Fibroblast of peridontal ligament (primary cell): ENCODE results near the gene MARCHF11.

Source experiments
- DNase-seq: peaks from one replicate; pipeline ENCODE4 v3.0.0-alpha.2; 2010; ENCODE audit errors: extremely low read depth

The MARCHF11 gene

DNA sequence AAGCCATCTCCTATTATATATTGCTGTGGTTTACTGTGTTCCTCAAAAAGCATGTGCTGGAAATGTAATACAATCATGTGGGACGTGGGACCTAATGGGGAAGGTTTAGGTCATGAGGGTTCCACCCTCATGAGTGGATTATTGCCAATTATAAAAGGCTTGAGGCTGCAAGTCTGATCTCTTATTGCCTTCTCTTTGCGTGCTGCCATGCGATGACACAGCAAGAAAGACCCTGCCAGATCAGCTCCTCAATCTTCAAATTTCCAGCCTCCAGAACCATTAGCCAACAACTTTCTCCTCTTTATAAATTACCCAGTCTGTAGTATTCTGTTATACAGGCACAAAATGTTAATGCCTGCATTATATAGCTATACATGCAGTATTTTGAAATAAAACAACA lies 45.4 kb downstream of the MARCHF11 start:
- no peak for DNase-seq

DNA sequence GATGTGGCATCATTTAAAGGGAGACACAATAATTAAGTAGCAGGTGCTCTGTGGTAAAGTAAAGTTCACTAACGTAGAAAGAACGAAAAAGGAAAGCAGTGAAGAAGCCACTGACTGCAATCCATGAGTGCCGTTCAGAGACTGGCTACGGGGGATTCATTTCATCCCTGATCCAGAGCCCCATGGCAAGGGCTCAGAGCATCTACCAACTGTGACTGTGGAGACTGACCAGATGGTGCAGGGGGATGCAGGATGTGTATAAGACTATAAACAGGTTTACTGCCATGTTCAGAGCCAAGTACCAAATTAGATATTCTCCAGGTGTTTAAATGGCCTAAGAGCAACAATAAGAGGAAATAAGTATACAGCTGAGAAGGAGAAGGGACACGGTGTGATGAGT lies 47.7 kb downstream of the MARCHF11 start:
- DNase-seq, result no peak

DNA sequence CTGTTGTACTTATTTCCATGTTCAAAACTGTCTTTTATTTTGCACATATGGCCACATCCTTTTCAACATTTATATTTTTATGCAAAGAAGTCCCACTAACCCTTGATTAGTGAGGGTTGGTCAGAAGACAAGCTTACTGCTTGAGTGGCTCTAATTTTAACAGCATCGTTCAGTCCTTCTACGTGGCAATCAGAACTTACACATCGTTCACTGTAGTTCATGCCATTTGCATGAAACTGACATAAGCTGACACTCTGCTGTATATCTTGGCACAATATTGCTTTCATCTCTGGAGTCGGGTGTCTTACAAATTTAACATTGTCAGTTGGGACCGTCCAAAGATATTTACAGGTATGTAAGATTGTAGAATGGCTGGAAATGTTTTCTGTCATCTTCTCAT lies 50.6 kb downstream of the MARCHF11 start:
- no peak for DNase-seq

DNA sequence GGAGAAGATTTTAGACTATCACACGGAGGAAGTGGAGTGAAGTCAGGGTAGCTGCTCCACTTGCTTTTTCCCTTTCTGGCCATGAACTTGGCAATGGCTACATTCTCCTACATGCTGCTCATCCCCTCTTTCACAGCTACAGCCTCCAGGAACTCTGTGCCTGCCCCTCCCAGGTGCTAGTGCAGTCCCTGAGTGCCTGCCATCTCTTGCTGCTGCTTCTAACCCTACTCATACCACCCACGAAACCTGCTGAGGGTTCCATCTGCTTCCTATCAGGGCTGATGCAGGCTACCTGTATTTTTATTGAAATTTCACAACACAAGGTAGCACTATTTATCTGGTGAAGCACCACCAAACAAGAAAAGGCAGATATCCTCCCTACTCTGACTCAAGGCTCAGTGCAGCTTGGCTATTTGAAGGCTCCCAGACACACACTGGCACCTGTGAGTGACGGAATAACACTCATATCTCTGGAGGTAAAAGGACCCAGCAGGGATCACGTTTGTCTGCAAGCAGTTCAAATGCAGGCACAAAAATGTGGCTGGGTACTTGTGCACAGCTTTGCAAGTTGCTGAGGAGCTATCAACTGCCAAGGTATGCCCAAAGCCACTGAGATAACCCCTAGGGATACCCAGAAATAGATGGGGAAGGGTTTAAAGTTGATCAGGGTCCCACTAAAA lies 51.6 kb downstream of the MARCHF11 start:
- no peak for DNase-seq

GRCh38 chr5:16120579-16120978 lies 59.0 kb downstream of the MARCHF11 start:
- no peak for DNase-seq

DNA sequence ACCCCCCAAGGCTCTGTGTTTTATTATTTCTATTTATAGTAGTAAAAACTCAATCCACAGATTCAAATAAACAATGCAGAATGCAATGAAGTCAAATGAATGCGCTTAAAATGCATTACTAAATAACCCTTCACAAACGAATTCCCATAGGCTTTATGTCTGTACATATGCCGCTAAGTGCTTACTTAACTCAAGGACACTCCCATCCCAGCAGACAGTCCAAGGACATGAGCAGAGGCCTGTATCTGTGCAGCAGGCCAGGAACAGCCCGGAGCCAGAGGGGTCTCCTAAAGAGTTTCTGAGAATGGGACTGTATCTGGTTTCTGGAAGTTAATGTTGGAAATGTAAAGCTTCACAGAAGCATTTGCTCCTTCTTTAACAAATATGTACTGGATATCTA lies 59.8 kb downstream of the MARCHF11 start:
- DNase-seq, result no peak

- no peak for DNase-seq
These were observed 64.5 kb downstream of the MARCHF11 start for GRCh38 chr5:16115140-16115539.

- no peak for DNase-seq
These were observed 71.2 kb downstream of the MARCHF11 start for GRCh38 chr5:16108418-16108817.

- DNase-seq, result no peak
These were observed 74.6 kb downstream of the MARCHF11 start for GRCh38 chr5:16104961-16105360.

- DNase-seq, result no peak
These were observed 84.0 kb downstream of the MARCHF11 start for GRCh38 chr5:16095612-16096011.

GRCh38 chr5:16090270-16090669 lies 89.3 kb downstream of the MARCHF11 start:
- no peak for DNase-seq

DNA sequence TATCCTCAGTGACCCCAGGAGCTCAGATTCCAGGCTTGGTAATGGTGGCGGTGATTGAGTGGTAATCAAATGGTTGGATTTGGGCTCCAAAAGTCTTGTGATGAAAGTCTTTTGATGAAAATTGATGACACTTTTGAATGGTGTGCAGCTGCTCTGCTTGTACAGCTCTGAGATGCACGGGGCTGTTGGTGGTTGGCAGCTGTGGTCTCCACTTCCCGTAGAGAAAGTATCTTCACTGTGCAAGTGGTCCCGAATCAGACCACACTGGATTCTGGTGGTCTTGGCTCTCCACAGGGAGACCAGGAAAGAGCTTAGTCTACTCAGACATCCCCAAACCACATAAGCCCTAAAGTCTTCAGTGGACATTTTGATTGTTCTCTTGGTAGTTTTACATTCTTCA lies 96.6 kb downstream of the MARCHF11 start:
- no peak for DNase-seq

GRCh38 chr5:16082053-16082452 lies 97.5 kb downstream of the MARCHF11 start:
- no peak for DNase-seq

- no peak for DNase-seq
These were observed 98.1 kb downstream of the MARCHF11 start for GRCh38 chr5:16081376-16081955.

- no peak for DNase-seq
These were observed 102.9 kb downstream of the MARCHF11 start for GRCh38 chr5:16076657-16077056.

DNA sequence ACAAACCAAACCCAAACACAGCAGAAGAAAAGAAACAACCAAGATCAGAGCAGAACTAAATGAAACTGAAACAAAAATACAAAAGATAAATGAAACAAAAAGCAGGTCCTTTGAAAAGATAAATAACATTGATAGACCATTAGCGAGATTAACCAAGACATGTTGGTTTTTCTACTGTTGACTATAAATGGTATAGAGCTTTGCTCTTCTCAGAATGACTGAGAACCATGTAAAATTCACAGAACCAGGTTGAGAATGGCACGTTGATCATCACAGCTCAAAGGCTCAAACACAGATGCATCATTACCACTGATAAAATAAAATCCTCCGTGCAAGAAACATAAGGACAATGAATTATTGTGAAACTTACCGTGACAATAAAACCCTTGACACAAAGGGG lies 105.2 kb downstream of the MARCHF11 start:
- DNase-seq, result no peak

DNA sequence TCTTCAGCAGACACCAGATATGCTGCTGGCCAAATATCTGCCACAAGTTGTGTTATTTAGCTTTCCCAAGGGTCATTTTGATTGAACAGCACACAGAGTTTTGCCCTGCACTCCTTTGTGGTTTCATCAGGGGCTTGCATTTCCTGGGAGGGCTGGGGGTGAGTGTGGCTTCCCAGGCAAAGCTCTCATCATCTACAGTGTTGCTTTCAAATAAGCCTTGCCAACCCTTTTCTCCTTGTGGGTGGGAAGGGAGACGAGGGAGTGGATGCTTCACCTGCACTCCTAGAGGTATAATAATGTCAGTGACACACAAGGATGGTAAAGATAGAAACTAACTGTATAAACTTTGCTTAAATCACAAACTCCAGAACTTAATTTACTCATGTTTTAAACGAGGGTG lies 107.0 kb downstream of the MARCHF11 start:
- DNase-seq, result no peak

DNA sequence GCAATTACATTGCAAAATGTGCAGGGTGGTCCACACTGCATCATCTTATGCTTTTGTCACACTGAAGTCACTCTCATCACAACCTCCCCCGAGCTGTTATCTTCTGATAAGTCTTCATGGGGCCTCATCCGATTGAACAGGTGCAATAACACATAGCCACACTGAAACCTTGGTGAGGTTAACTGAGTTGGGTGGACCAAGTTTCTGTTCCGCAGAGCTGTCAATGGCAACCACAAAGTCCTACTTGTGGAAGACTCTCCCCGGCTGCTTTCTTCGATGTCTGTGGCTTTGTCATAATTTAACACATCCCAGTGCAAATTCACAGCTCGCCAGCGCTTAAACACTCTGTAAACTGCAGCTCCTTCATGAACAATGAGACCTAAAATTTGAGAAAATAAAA lies 112.2 kb downstream of the MARCHF11 start:
- no peak for DNase-seq

GRCh38 chr5:16066810-16067209 lies 112.8 kb downstream of the MARCHF11 start:
- DNase-seq, result no peak

- no peak for DNase-seq
These were observed 113.3 kb downstream of the MARCHF11 start for GRCh38 chr5:16066320-16066719.

GRCh38 chr5:16065831-16066230 lies 113.8 kb downstream of the MARCHF11 start:
- no peak for DNase-seq

DNA sequence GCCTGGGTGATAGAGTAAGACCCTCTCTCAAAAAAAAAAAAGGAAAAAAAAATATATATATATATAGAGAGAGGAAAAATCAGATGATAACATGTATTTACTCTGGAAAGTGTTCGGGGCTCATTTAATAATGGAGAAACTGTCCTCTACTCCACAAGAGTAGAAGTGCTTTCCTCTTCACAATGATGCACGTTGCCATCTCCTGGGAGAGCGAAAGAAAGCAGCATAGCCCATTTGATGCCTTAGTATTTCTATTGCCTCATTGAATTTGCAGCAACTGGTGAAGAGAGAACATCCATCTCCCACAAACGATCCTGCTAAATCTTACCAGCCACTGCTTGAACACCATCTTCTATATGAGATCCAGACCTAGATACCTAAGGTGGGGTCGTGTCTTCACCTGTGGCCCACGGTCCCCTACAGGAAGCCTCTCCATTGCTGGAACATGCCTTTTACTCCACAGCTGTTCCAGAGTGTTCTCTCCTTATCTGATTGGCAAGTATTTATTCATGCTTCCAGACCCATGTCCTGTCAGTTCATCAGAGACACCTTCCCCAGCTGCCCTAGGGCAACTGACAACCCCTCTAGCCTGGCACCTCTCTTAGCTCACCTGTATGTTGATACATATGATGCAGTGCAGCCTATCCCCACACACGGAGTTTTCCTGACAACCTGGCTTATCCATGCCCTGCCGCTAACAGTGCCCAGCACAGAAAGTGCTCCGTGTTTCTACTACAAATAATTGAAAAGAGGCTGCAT lies 115.3 kb downstream of the MARCHF11 start:
- DNase-seq, result no peak

DNA sequence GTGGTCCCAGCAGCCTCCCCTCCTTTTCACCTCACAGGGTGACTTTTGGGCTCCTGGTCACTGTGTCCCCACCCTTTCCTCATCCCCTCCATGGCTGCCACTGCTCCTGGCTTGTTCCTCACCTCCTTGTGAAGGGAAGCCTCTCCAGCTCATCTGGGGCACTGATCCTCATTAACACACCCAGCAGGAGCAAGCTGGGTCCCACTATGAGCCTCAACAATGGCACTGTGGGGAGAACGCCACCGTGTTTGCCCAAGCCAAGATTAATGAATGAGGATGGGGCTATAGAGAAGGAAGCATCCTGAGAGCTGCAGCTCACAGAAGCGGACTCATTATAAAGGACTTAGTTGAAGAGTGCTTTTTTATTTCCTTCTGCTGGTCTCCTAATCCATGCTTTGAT lies 118.4 kb downstream of the MARCHF11 start:
- no peak for DNase-seq
